ENCODE data around the gene SRD5A1. TPM values are rescaled to one million over a fixed set of nuclear protein-coding genes. Genes with fewer than 3 reads are reported as not detected.

SRD5A1 gene
- total and polyA plus RNA-seq, 2 of the 8 experiments (the other 6 are each of a cell fraction or from before 2014, with no cell fraction given): 34.7 to 42.4 TPM

DNA sequence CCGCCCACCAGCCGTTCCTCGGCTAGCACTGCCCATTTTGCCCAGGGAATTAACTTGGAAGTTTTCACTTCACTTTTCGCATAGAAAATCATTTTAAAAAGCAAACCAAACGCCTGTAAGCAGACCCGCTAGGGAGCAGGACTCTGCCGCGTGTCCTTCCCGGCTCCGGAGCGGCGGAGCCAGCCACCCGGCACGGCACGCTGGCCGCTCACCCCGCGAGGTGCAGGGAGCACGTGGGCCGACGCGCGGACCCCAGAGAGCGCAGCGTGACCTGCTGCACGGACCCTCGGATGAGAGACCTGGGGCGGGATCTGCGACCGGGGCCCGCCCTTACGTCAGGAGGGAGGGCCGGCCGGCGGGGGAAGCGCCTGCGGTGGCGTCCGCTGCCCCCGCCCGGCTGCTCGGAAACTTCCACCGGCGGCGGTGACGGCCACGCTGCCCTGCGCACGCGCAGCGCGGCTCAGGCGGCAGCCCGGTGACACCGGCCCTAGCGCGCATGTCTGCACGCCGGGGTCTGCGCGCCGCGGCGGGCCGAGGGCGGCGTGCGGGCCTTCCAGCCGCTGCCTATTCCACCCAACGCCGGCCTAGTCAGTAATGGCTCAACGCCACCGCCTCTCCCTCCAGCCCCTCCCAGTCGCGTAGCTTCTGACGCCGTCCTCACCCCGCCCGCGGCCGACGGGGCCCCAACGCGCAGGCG lies 79.5 kb downstream of the SRD5A1 start (continued):
- TF ChIP-seq, protein P1, sequence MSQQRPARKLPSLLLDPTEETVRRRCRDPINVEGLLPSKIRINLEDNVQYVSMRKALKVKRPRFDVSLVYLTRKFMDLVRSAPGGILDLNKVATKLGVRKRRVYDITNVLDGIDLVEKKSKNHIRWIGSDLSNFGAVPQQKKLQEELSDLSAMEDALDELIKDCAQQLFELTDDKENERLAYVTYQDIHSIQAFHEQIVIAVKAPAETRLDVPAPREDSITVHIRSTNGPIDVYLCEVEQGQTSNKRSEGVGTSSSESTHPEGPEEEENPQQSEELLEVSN (IDR thresholded peaks at IDR 0.05): peak; percentile 46; the same call in 1 of the 2 replicates
- TF ChIP-seq USF2 (IDR thresholded peaks at IDR 0.05; ENCODE audit: low read length) (0 out of 2 replicates have a peak, but pooled peaks have one; percentile 2), RNF2 (IDR thresholded peaks at IDR 0.05; ENCODE audit: borderline replicate concordance, low read depth, low read length, missing control alignments, poor library complexity, severe bottlenecking) (peak; percentile 51), EP300 (IDR thresholded peaks at IDR 0.05; ENCODE audit: borderline replicate concordance in 1 of 2, low read depth in 2 of 2, low read length in 2 of 2) (peak; percentile 24 to 53; a peak in 1 of 3 replicates), EZH2 (IDR thresholded peaks at IDR 0.05; ENCODE audit: low read depth, low read length, severe bottlenecking) (no peak), BCL11A (IDR thresholded peaks at IDR 0.05; ENCODE audit: low read depth in 2 of 2, low read length in 2 of 2) (no peak)
- TF ChIP-seq, protein P2, sequence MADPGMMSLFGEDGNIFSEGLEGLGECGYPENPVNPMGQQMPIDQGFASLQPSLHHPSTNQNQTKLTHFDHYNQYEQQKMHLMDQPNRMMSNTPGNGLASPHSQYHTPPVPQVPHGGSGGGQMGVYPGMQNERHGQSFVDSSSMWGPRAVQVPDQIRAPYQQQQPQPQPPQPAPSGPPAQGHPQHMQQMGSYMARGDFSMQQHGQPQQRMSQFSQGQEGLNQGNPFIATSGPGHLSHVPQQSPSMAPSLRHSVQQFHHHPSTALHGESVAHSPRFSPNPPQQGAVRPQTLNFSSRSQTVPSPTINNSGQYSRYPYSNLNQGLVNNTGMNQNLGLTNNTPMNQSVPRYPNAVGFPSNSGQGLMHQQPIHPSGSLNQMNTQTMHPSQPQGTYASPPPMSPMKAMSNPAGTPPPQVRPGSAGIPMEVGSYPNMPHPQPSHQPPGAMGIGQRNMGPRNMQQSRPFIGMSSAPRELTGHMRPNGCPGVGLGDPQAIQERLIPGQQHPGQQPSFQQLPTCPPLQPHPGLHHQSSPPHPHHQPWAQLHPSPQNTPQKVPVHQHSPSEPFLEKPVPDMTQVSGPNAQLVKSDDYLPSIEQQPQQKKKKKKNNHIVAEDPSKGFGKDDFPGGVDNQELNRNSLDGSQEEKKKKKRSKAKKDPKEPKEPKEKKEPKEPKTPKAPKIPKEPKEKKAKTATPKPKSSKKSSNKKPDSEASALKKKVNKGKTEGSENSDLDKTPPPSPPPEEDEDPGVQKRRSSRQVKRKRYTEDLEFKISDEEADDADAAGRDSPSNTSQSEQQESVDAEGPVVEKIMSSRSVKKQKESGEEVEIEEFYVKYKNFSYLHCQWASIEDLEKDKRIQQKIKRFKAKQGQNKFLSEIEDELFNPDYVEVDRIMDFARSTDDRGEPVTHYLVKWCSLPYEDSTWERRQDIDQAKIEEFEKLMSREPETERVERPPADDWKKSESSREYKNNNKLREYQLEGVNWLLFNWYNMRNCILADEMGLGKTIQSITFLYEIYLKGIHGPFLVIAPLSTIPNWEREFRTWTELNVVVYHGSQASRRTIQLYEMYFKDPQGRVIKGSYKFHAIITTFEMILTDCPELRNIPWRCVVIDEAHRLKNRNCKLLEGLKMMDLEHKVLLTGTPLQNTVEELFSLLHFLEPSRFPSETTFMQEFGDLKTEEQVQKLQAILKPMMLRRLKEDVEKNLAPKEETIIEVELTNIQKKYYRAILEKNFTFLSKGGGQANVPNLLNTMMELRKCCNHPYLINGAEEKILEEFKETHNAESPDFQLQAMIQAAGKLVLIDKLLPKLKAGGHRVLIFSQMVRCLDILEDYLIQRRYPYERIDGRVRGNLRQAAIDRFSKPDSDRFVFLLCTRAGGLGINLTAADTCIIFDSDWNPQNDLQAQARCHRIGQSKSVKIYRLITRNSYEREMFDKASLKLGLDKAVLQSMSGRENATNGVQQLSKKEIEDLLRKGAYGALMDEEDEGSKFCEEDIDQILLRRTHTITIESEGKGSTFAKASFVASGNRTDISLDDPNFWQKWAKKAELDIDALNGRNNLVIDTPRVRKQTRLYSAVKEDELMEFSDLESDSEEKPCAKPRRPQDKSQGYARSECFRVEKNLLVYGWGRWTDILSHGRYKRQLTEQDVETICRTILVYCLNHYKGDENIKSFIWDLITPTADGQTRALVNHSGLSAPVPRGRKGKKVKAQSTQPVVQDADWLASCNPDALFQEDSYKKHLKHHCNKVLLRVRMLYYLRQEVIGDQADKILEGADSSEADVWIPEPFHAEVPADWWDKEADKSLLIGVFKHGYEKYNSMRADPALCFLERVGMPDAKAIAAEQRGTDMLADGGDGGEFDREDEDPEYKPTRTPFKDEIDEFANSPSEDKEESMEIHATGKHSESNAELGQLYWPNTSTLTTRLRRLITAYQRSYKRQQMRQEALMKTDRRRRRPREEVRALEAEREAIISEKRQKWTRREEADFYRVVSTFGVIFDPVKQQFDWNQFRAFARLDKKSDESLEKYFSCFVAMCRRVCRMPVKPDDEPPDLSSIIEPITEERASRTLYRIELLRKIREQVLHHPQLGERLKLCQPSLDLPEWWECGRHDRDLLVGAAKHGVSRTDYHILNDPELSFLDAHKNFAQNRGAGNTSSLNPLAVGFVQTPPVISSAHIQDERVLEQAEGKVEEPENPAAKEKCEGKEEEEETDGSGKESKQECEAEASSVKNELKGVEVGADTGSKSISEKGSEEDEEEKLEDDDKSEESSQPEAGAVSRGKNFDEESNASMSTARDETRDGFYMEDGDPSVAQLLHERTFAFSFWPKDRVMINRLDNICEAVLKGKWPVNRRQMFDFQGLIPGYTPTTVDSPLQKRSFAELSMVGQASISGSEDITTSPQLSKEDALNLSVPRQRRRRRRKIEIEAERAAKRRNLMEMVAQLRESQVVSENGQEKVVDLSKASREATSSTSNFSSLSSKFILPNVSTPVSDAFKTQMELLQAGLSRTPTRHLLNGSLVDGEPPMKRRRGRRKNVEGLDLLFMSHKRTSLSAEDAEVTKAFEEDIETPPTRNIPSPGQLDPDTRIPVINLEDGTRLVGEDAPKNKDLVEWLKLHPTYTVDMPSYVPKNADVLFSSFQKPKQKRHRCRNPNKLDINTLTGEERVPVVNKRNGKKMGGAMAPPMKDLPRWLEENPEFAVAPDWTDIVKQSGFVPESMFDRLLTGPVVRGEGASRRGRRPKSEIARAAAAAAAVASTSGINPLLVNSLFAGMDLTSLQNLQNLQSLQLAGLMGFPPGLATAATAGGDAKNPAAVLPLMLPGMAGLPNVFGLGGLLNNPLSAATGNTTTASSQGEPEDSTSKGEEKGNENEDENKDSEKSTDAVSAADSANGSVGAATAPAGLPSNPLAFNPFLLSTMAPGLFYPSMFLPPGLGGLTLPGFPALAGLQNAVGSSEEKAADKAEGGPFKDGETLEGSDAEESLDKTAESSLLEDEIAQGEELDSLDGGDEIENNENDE (IDR thresholded peaks at IDR 0.05; ENCODE audit: insufficient replicate concordance, low read length): no peak

All from H1 (cell line).